ENCODE data around the gene KRIT1. TPM values are rescaled to one million over a fixed set of nuclear protein-coding genes. Genes with fewer than 3 reads are reported as not detected.

The KRIT1 gene
- polyA plus RNA-seq, 1 of the 3 experiments (the other 2 are of a cell fraction) = 38.5 TPM

DNA sequence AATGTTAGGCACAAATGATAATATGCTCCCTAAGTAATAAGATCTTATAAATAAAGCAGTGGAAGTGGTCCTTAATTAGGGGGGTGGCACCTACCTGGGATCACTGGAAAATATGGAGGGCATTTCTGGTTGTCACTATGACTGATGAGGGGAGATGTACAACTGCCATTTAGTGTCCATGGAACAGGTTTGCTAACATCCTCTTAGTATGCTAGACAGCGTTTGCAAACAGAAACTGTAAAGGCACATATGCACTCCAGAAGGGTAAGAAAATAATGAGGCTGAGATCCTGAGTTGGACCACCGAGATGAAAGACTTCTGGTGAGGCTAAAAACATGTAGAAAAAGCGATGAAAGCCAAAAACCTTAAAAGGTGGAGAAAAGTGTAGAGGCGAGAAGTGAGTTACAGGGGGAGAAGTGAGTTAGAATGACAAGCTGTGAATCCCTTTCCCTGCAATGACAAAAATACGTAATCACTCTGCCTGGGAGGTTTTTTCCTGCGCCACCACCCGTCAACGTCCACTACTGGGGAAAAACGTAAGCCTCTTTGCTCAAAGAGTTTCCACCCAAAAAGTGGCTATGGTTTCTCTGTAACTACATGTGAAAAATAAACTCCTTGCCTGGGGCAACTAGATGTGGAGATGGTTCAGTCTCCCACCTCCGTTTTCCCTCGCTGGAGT is 767 bp downstream of the KRIT1 start:
- Histone ChIP-seq H3K4me3 (ENCODE audit: low read depth in 2 of 2, low read length in 1 of 2) (peak overlapping the region; percentile 95), H3K27ac (ENCODE audit: low read depth in 2 of 2, low read length in 1 of 2) (peak overlapping the region; percentile 86 to 93)
- POLR2A ChIA-PET = interaction anchor here (0.6 to 2.8 kb wide), 13 partner anchors 11 to 365 kb away, joined by 3 to 29 read pairs (median 4); partner anchors contain the start of genes AKAP9, CYP51A1, GATAD1 and PEX1

DNA sequence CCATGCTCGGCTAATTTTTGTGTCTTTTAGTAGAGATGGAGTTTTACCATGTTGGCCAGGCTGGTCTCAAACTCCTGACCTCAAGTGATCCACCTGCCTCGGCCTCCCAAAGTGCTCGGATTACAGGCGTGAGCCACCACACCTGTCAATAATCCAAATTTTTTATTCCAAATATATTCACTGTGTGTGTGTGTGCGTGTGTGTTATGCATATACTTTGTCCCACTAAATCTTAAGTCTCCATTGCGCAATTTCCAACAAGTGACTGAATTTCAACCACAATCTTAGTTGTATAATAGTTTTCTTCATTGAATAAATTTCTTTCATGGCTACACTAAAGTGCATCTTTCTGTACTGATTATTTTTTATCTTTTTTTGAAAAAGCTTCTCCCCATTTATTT is 2.7 kb downstream of the KRIT1 start:
- POLR2A ChIA-PET = no interaction called here
- H3K4me3 ChIP-seq (ENCODE audit: low read depth in 2 of 2, low read length in 1 of 2) = no peak overlapping the region
- TF ChIP-seq ELF1 (IDR thresholded peaks at IDR 0.05) (no peak), MEF2A (IDR thresholded peaks at IDR 0.05; ENCODE audit: borderline replicate concordance, low read depth) (no peak), FOXM1 (IDR thresholded peaks at IDR 0.05; ENCODE audit: low read depth) (no peak), EP300 (IDR thresholded peaks at IDR 0.05; ENCODE audit: borderline replicate concordance in 1 of 2, low read depth in 1 of 2, low read length in 1 of 2) (no peak)
- TF ChIP-seq, protein P1, sequence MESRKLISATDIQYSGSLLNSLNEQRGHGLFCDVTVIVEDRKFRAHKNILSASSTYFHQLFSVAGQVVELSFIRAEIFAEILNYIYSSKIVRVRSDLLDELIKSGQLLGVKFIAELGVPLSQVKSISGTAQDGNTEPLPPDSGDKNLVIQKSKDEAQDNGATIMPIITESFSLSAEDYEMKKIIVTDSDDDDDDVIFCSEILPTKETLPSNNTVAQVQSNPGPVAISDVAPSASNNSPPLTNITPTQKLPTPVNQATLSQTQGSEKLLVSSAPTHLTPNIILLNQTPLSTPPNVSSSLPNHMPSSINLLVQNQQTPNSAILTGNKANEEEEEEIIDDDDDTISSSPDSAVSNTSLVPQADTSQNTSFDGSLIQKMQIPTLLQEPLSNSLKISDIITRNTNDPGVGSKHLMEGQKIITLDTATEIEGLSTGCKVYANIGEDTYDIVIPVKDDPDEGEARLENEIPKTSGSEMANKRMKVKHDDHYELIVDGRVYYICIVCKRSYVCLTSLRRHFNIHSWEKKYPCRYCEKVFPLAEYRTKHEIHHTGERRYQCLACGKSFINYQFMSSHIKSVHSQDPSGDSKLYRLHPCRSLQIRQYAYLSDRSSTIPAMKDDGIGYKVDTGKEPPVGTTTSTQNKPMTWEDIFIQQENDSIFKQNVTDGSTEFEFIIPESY (IDR thresholded peaks at IDR 0.05; ENCODE audit: borderline replicate concordance, low read depth) = no peak
- no peak for DNase-seq
- H3K9ac ChIP-seq = no peak overlapping the region
- H3K4me2 ChIP-seq = no peak overlapping the region
- H3K9me2 ChIP-seq = no peaks in the 10 kb centered on the region
- peaks cover 61% of the 10 kb centered on the region for H3K79me2 ChIP-seq (ENCODE audit: insufficient read depth)
- H3K4me1 ChIP-seq (ENCODE audit: control insufficient read depth in 1 of 2, insufficient read depth in 2 of 2, low read depth in 1 of 2, low read length in 1 of 2) = peaks cover 11 to 21% of the 10 kb centered on the region in 2 experiments; a peak in 3 of 4 replicates
- CTCF ChIA-PET = interaction anchor here (0.8 to 3.2 kb wide), 4 partner anchors 97 to 362 kb away, joined by 3 to 15 read pairs (median 4); partner anchors contain the start of gene GATAD1
- no peaks in the 10 kb centered on the region for H3K9me3 ChIP-seq
- H3K27me3 ChIP-seq (ENCODE audit: insufficient read depth) = no peaks in the 10 kb centered on the region
- H3F3A ChIP-seq (replicated peaks; ENCODE audit: insufficient read depth) = peaks cover 18% of the 10 kb centered on the region
- 96% methylated on average over 6 of the region's 6 CpGs for WGBS (ENCODE audit: low lambda C conversion rate)
- H3K27ac ChIP-seq (ENCODE audit: low read depth in 2 of 2, low read length in 1 of 2) = no peak overlapping the region
- no peak overlapping the region for H2AFZ ChIP-seq (ENCODE audit: low read depth)
- H4K20me1 ChIP-seq (ENCODE audit: insufficient read depth) = peaks cover 11% of the 10 kb centered on the region
- peaks cover 41 to 58% of the 10 kb centered on the region in 2 experiments for H3K36me3 ChIP-seq (replicated peaks in 1 of 2; ENCODE audit: control insufficient read depth in 1 of 2, insufficient read depth in 2 of 2, low read length in 1 of 2)

More for the DNA sequence above, 767 bp downstream of the KRIT1 start:
- TF ChIP-seq RXRA (IDR thresholded peaks at IDR 0.05; ENCODE audit: borderline replicate concordance, low read depth) (no peak), TEAD4 (IDR thresholded peaks at IDR 0.05; ENCODE audit: borderline replicate concordance, insufficient read depth) (no peak), TCF12 (IDR thresholded peaks at IDR 0.05) (no peak)
- TF ChIP-seq, protein P2, sequence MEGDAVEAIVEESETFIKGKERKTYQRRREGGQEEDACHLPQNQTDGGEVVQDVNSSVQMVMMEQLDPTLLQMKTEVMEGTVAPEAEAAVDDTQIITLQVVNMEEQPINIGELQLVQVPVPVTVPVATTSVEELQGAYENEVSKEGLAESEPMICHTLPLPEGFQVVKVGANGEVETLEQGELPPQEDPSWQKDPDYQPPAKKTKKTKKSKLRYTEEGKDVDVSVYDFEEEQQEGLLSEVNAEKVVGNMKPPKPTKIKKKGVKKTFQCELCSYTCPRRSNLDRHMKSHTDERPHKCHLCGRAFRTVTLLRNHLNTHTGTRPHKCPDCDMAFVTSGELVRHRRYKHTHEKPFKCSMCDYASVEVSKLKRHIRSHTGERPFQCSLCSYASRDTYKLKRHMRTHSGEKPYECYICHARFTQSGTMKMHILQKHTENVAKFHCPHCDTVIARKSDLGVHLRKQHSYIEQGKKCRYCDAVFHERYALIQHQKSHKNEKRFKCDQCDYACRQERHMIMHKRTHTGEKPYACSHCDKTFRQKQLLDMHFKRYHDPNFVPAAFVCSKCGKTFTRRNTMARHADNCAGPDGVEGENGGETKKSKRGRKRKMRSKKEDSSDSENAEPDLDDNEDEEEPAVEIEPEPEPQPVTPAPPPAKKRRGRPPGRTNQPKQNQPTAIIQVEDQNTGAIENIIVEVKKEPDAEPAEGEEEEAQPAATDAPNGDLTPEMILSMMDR (IDR thresholded peaks at IDR 0.05) = peak; percentile 19; the same call in 1 of the 2 replicates
- TF ChIP-seq, protein P1 (IDR thresholded peaks at IDR 0.05; ENCODE audit: borderline replicate concordance, low read depth) = no peak
- peaks cover 23 to 46% of the 10 kb centered on the region in 2 experiments for H3K36me3 ChIP-seq (replicated peaks in 1 of 2; ENCODE audit: control insufficient read depth in 1 of 2, insufficient read depth in 2 of 2, low read length in 1 of 2)
- H2AFZ ChIP-seq (ENCODE audit: low read depth) = peak overlapping the region; percentile 80
- peaks cover 81% of the 10 kb centered on the region for H3K79me2 ChIP-seq (ENCODE audit: insufficient read depth)
- H3K27me3 ChIP-seq (ENCODE audit: insufficient read depth) = no peaks in the 10 kb centered on the region
- no peak for DNase-seq
- peaks cover 18% of the 10 kb centered on the region for H3F3A ChIP-seq (replicated peaks; ENCODE audit: insufficient read depth)
- peak overlapping the region; percentile 94 for H3K4me2 ChIP-seq
- H3K9me2 ChIP-seq = no peaks in the 10 kb centered on the region
- H3K9me3 ChIP-seq = no peaks in the 10 kb centered on the region
- H3K9ac ChIP-seq = peak overlapping the region; percentile 80
- WGBS (ENCODE audit: low lambda C conversion rate) = 4% methylated on average over 11 of the region's 11 CpGs
- H4K20me1 ChIP-seq (ENCODE audit: insufficient read depth) = peaks cover 17% of the 10 kb centered on the region
- peaks cover 11 to 25% of the 10 kb centered on the region in 2 experiments; a peak in 3 of 4 replicates for H3K4me1 ChIP-seq (ENCODE audit: control insufficient read depth in 1 of 2, insufficient read depth in 2 of 2, low read depth in 1 of 2, low read length in 1 of 2)
- CTCF ChIA-PET = interaction anchor here (1.0 to 3.2 kb wide), 10 partner anchors 8 to 216 kb away, joined by 3 to 27 read pairs (median 3); partner anchors contain the start of genes CYP51A1, GATAD1 and LRRD1
